ENCODE data around the gene ODAM.
"Not testable (repeated sequence)": the region's sequence is repeated elsewhere in the genome, so short reads cannot be mapped to it uniquely, and the experiment has no call there.

ODAM gene

GRCh38 chr4:70190579-70190978 is 4.9 kb upstream of the ODAM start:
- Histone ChIP-seq H3K27me3 (ENCODE audit: insufficient read depth, low read length) (no peaks in the 10 kb centered on the region), H3K36me3 (ENCODE audit: insufficient read depth, low read length) (no peaks in the 10 kb centered on the region), H3K4me1 (ENCODE audit: insufficient read depth, low read length) (no peaks in the 10 kb centered on the region), H3K9me3 (ENCODE audit: low read length) (no peaks in the 10 kb centered on the region), H2AFZ (ENCODE audit: low read depth, low read length) (no peak overlapping the region), H3K4me3 (ENCODE audit: low read length) (no peak overlapping the region)

- H3K27me3 ChIP-seq (ENCODE audit: insufficient read depth, low read length), result no peaks in the 10 kb centered on the region
- H3K9me3 ChIP-seq (ENCODE audit: low read length), result no peaks in the 10 kb centered on the region
- H3K4me3 ChIP-seq (ENCODE audit: low read length), result no peak overlapping the region
- no peaks in the 10 kb centered on the region for H3K4me1 ChIP-seq (ENCODE audit: insufficient read depth, low read length)
- H2AFZ ChIP-seq (ENCODE audit: low read depth, low read length), result no peak overlapping the region
- no peaks in the 10 kb centered on the region for H3K36me3 ChIP-seq (ENCODE audit: insufficient read depth, low read length)
Measured at GRCh38 chr4:70191647-70192046, 3.9 kb upstream of the ODAM start.

- Histone ChIP-seq H3K4me3 (ENCODE audit: low read length) (no peak overlapping the region), H3K36me3 (ENCODE audit: insufficient read depth, low read length) (no peaks in the 10 kb centered on the region), H3K4me1 (ENCODE audit: insufficient read depth, low read length) (no peaks in the 10 kb centered on the region), H2AFZ (ENCODE audit: low read depth, low read length) (no peak overlapping the region), H3K27me3 (ENCODE audit: insufficient read depth, low read length) (no peaks in the 10 kb centered on the region), H3K9me3 (ENCODE audit: low read length) (no peaks in the 10 kb centered on the region)
Measured at GRCh38 chr4:70192895-70193294, 2.6 kb upstream of the ODAM start.

GRCh38 chr4:70196857-70197256 is 1.3 kb downstream of the ODAM start:
- Histone ChIP-seq H3K9me3 (ENCODE audit: low read length) (no peaks in the 10 kb centered on the region), H2AFZ (ENCODE audit: low read depth, low read length) (no peak overlapping the region), H3K4me3 (ENCODE audit: low read length) (no peak overlapping the region), H3K27me3 (ENCODE audit: insufficient read depth, low read length) (no peaks in the 10 kb centered on the region), H3K36me3 (ENCODE audit: insufficient read depth, low read length) (no peaks in the 10 kb centered on the region), H3K4me1 (ENCODE audit: insufficient read depth, low read length) (no peaks in the 10 kb centered on the region)

GRCh38 chr4:70197842-70198241 is 2.3 kb downstream of the ODAM start:
- Histone ChIP-seq H2AFZ (ENCODE audit: low read depth, low read length) (no peak overlapping the region), H3K4me1 (ENCODE audit: insufficient read depth, low read length) (no peaks in the 10 kb centered on the region), H3K36me3 (ENCODE audit: insufficient read depth, low read length) (no peaks in the 10 kb centered on the region), H3K9me3 (ENCODE audit: low read length) (no peaks in the 10 kb centered on the region), H3K4me3 (ENCODE audit: low read length) (no peak overlapping the region), H3K27me3 (ENCODE audit: insufficient read depth, low read length) (no peaks in the 10 kb centered on the region)

GRCh38 chr4:70203601-70204000 is 8.1 kb downstream of the ODAM start:
- H3K4me1 ChIP-seq (ENCODE audit: insufficient read depth, low read length), result no peaks in the 10 kb centered on the region
- H3K9me3 ChIP-seq (ENCODE audit: low read length), result no peaks in the 10 kb centered on the region

GRCh38 chr4:70212752-70213151 is 17.2 kb downstream of the ODAM start:
- H3K9me3 ChIP-seq (ENCODE audit: low read length); H3K27me3 ChIP-seq (ENCODE audit: insufficient read depth, low read length); H3K4me1 ChIP-seq (ENCODE audit: insufficient read depth, low read length); H3K36me3 ChIP-seq (ENCODE audit: insufficient read depth, low read length); H3K4me3 ChIP-seq (ENCODE audit: low read length); H2AFZ ChIP-seq (ENCODE audit: low read depth, low read length): not testable (repeated sequence)

More at GRCh38 chr4:70203601-70204000, 8.1 kb downstream of the ODAM start:
- no peaks in the 10 kb centered on the region for H3K27me3 ChIP-seq (ENCODE audit: insufficient read depth, low read length)
- no peak overlapping the region for H3K4me3 ChIP-seq (ENCODE audit: low read length)
- H2AFZ ChIP-seq (ENCODE audit: low read depth, low read length), result no peak overlapping the region
- no peaks in the 10 kb centered on the region for H3K36me3 ChIP-seq (ENCODE audit: insufficient read depth, low read length)

- not testable (repeated sequence) for H3K4me3 ChIP-seq (ENCODE audit: low read length); H3K4me1 ChIP-seq (ENCODE audit: insufficient read depth, low read length); H3K9me3 ChIP-seq (ENCODE audit: low read length); H3K27me3 ChIP-seq (ENCODE audit: insufficient read depth, low read length); H2AFZ ChIP-seq (ENCODE audit: low read depth, low read length); H3K36me3 ChIP-seq (ENCODE audit: insufficient read depth, low read length)
Measured at GRCh38 chr4:70216109-70216508, 20.6 kb downstream of the ODAM start.

- not testable (repeated sequence) for H3K27me3 ChIP-seq (ENCODE audit: insufficient read depth, low read length); H3K36me3 ChIP-seq (ENCODE audit: insufficient read depth, low read length); H2AFZ ChIP-seq (ENCODE audit: low read depth, low read length); H3K4me3 ChIP-seq (ENCODE audit: low read length); H3K9me3 ChIP-seq (ENCODE audit: low read length); H3K4me1 ChIP-seq (ENCODE audit: insufficient read depth, low read length)
Measured at GRCh38 chr4:70216550-70216949, 21.0 kb downstream of the ODAM start.

GRCh38 chr4:70221389-70221788 is 25.9 kb downstream of the ODAM start:
- not testable (repeated sequence) for H3K4me1 ChIP-seq (ENCODE audit: insufficient read depth, low read length); H3K4me3 ChIP-seq (ENCODE audit: low read length); H3K27me3 ChIP-seq (ENCODE audit: insufficient read depth, low read length); H3K36me3 ChIP-seq (ENCODE audit: insufficient read depth, low read length); H3K9me3 ChIP-seq (ENCODE audit: low read length); H2AFZ ChIP-seq (ENCODE audit: low read depth, low read length)

- not testable (repeated sequence) for H2AFZ ChIP-seq (ENCODE audit: low read depth, low read length); H3K27me3 ChIP-seq (ENCODE audit: insufficient read depth, low read length); H3K4me3 ChIP-seq (ENCODE audit: low read length); H3K4me1 ChIP-seq (ENCODE audit: insufficient read depth, low read length); H3K36me3 ChIP-seq (ENCODE audit: insufficient read depth, low read length); H3K9me3 ChIP-seq (ENCODE audit: low read length)
Measured at GRCh38 chr4:70221818-70222217, 26.3 kb downstream of the ODAM start.

- no peak within 1 kb of the TSS for H3K4me3 ChIP-seq (ENCODE audit: low read length)
- H3K4me1 ChIP-seq (ENCODE audit: insufficient read depth, low read length), result no peaks in the 10 kb centered on the region
- no peaks in the 10 kb centered on the region for H3K9me3 ChIP-seq (ENCODE audit: low read length)
- H3K27me3 ChIP-seq (ENCODE audit: insufficient read depth, low read length), result no peaks in the 10 kb centered on the region
- no peaks in the 10 kb centered on the region for H3K36me3 ChIP-seq (ENCODE audit: insufficient read depth, low read length)
- no peak within 1 kb of the TSS for H2AFZ ChIP-seq (ENCODE audit: low read depth, low read length)
Measured at GRCh38 chr4:70225824-70226223, 30.3 kb downstream of the ODAM start, which contains the start of gene FDCSP. Gene FDCSP, plus strand, starts transcription at chr4:70226124. Its CDS starts 5,071 bp downstream, at chr4:70231195.

GRCh38 chr4:70236125-70236524 is 40.6 kb downstream of the ODAM start:
- Histone ChIP-seq H2AFZ (ENCODE audit: low read depth, low read length) (no peak overlapping the region), H3K27me3 (ENCODE audit: insufficient read depth, low read length) (no peaks in the 10 kb centered on the region), H3K4me3 (ENCODE audit: low read length) (no peak overlapping the region)

GRCh38 chr4:70239131-70239883 is 43.8 kb downstream of the ODAM start:
- Histone ChIP-seq H3K4me3 (ENCODE audit: low read length) (no peak overlapping the region), H2AFZ (ENCODE audit: low read depth, low read length) (no peak overlapping the region), H3K27me3 (ENCODE audit: insufficient read depth, low read length) (no peaks in the 10 kb centered on the region), H3K36me3 (ENCODE audit: insufficient read depth, low read length) (no peaks in the 10 kb centered on the region), H3K9me3 (ENCODE audit: low read length) (no peaks in the 10 kb centered on the region), H3K4me1 (ENCODE audit: insufficient read depth, low read length) (no peaks in the 10 kb centered on the region)

More at GRCh38 chr4:70236125-70236524, 40.6 kb downstream of the ODAM start:
- H3K9me3 ChIP-seq (ENCODE audit: low read length), result no peaks in the 10 kb centered on the region
- H3K4me1 ChIP-seq (ENCODE audit: insufficient read depth, low read length), result no peaks in the 10 kb centered on the region
- no peaks in the 10 kb centered on the region for H3K36me3 ChIP-seq (ENCODE audit: insufficient read depth, low read length)
